SK-N-SH (cell line): Measurements from ENCODE around the gene CPED1. TPM values are rescaled to one million over a fixed set of nuclear protein-coding genes. Genes with fewer than 3 reads are reported as not detected.

ENCODE experiments used
- CTCF ChIA-PET: fragments of 300-600, 350-600 bp; formaldehyde crosslinking; extraction: SDS; loops from one replicate; lab custom pipeline; 2021; lab: Yijun Ruan, JAX
- POLR2A ChIA-PET: fragments of 350-600 bp; sonication (Branson Sonifier 250); formaldehyde crosslinking; extraction: SDS; loops from one replicate; lab custom pipeline; 2020; ENCODE audit warnings: antibody characterized with exemption, inconsistent platforms; lab: Yijun Ruan, JAX
- DNase-seq: peaks from one replicate; pipeline ENCODE4 v3.0.0; 2012
- H2AFZ ChIP-seq: fragments of 200-600 bp; sonication (generic); 2 replicates; pipeline ENCODE4 v1.8.1; 2016; ENCODE audit warnings: antibody characterized with exemption, mild to moderate bottlenecking, low read depth
- H3F3A ChIP-seq: fragments of 200-600 bp; sonication (generic); replicated peaks from 2 replicates; pipeline ENCODE3; 2016; ENCODE audit warnings: antibody characterized with exemption, mild to moderate bottlenecking; ENCODE audit not compliant: insufficient read depth
- H3K27ac ChIP-seq, 2 experiments: fragments of 200-500 bp in 1 of 2; fragments of 200-600 bp in 1 of 2; sonication (Bioruptor generic) in 1 of 2; sonication (generic), shearing (Covaris generic) in 1 of 2; 2 replicates each; pipeline versions ENCODE4 v1.5.1 to v1.6.1; 2014 to 2016; ENCODE audit warnings: low read depth in 2 of 2, inconsistent platforms in 1 of 2, low read length in 1 of 2, mild to moderate bottlenecking in 1 of 2, mixed read lengths in 1 of 2
- H3K27me3 ChIP-seq: fragments of 200-600 bp; sonication (generic), shearing (Covaris generic); 2 replicates; pipeline ENCODE4 v1.6.1; 2016; ENCODE audit warnings: mixed run types; ENCODE audit not compliant: insufficient read depth
- H3K36me3 ChIP-seq, 2 experiments: fragments of 200-500 bp in 1 of 2; fragments of 200-600 bp in 1 of 2; sonication (Bioruptor generic) in 1 of 2; sonication (generic) in 1 of 2; replicated peaks in 1 of 2; 2 replicates each; pipeline versions ENCODE3 to v1.5.1; 2014 to 2016; ENCODE audit warnings: low read length in 1 of 2, mild to moderate bottlenecking in 1 of 2; ENCODE audit not compliant: insufficient read depth in 2 of 2, control insufficient read depth in 1 of 2
- H3K4me1 ChIP-seq, 2 experiments: fragments of 200-500 bp in 1 of 2; fragments of 200-600 bp in 1 of 2; sonication (Bioruptor generic) in 1 of 2; sonication (generic), shearing (Covaris generic) in 1 of 2; 2 replicates each; pipeline versions ENCODE4 v1.5.1 to v1.6.1; 2014 to 2016; ENCODE audit warnings: low read depth in 1 of 2, low read length in 1 of 2, mixed run types in 1 of 2; ENCODE audit not compliant: insufficient read depth in 2 of 2, control insufficient read depth in 1 of 2
- H3K4me2 ChIP-seq: fragments of 200-600 bp; sonication (generic), shearing (Covaris generic); 2 replicates; pipeline ENCODE4 v1.6.1; 2017; ENCODE audit warnings: mixed run types
- H3K4me3 ChIP-seq, 2 experiments: fragments of 200-500 bp in 1 of 2; fragments of 200-600 bp in 1 of 2; sonication (Bioruptor generic) in 1 of 2; sonication (generic), shearing (Covaris generic) in 1 of 2; 2 replicates each; pipeline versions ENCODE4 v1.5.1 to v1.8.1; 2014 to 2016; ENCODE audit warnings: low read depth in 2 of 2, inconsistent platforms in 1 of 2, low read length in 1 of 2, mild to moderate bottlenecking in 1 of 2, mixed read lengths in 1 of 2, moderate library complexity in 1 of 2
- H3K79me2 ChIP-seq: fragments of 200-600 bp; sonication (generic); 2 replicates; pipeline ENCODE4 v1.8.1; 2017; ENCODE audit warnings: mild to moderate bottlenecking; ENCODE audit not compliant: insufficient read depth
- H3K9ac ChIP-seq: fragments of 200-600 bp; sonication (generic); 2 replicates; pipeline ENCODE4 v1.6.1; 2017; ENCODE audit warnings: mixed run types
- H3K9me2 ChIP-seq: fragments of 200-600 bp; sonication (generic); 2 replicates; pipeline ENCODE4 v1.6.1; 2017; ENCODE audit warnings: mixed run types
- H3K9me3 ChIP-seq: fragments of 200-600 bp; sonication (generic); 2 replicates; pipeline ENCODE4 v1.6.1; 2017; ENCODE audit warnings: mixed run types, mild to moderate bottlenecking, moderate library complexity
- H4K20me1 ChIP-seq: fragments of 200-600 bp; sonication (generic); 2 replicates; pipeline ENCODE4 v1.6.1; 2017; ENCODE audit warnings: mild to moderate bottlenecking, mixed run types; ENCODE audit not compliant: insufficient read depth
- CTCF ChIP-seq: fragments of 200-600 bp; sonication (generic); IDR thresholded peaks from 2 replicates; pipeline ENCODE4 v1.6.1; 2017; ENCODE audit warnings: antibody characterized with exemption, mild to moderate bottlenecking, moderate library complexity
- ELF1 ChIP-seq: IDR thresholded peaks from 2 replicates; pipeline ENCODE4 v1.4.0; 2012
- EP300 ChIP-seq, 2 experiments: IDR thresholded peaks; 2 replicates each; pipeline versions ENCODE4 v1.4.0 to v1.6.1; 2012; ENCODE audit warnings: borderline replicate concordance in 1 of 2, low read depth in 1 of 2, low read length in 1 of 2
- EZH2phosphoT487 ChIP-seq: fragments of 200-600 bp; sonication (generic); IDR thresholded peaks from 2 replicates; pipeline ENCODE4 v1.6.1; 2017; ENCODE audit warnings: low read depth, mixed run types, mild to moderate bottlenecking, antibody characterized with exemption, moderate library complexity, borderline replicate concordance
- FOSL2 ChIP-seq: IDR thresholded peaks from 2 replicates; pipeline ENCODE4 v1.4.0; 2012; ENCODE audit warnings: low read depth, mild to moderate bottlenecking, moderate library complexity, borderline replicate concordance
- FOXJ3 ChIP-seq: sonication (generic); formaldehyde crosslinking; IDR thresholded peaks from 2 replicates; pipeline ENCODE4 v1.5.1; 2020; ENCODE audit warnings: mild to moderate bottlenecking, missing genetic modification reagents
- FOXM1 ChIP-seq: IDR thresholded peaks from 2 replicates; pipeline ENCODE4 v1.4.0; 2012; ENCODE audit warnings: low read depth, mild to moderate bottlenecking
- GATA2 ChIP-seq: sonication (generic); formaldehyde crosslinking; IDR thresholded peaks from 2 replicates; pipeline ENCODE4 v1.5.0; 2020; ENCODE audit warnings: mild to moderate bottlenecking, missing genetic modification reagents
- IRF3 ChIP-seq: fragments of 150-350 bp; IDR thresholded peaks from 2 replicates; pipeline ENCODE4 v1.6.1; 2016; ENCODE audit warnings: mild to moderate bottlenecking, low read depth, low read length
- MAX ChIP-seq: IDR thresholded peaks from 2 replicates; pipeline ENCODE4 v1.4.0; 2012; ENCODE audit warnings: low read depth
- MEF2A ChIP-seq: IDR thresholded peaks from 2 replicates; pipeline ENCODE4 v1.4.0; 2012; ENCODE audit warnings: low read depth, borderline replicate concordance
- MXI1 ChIP-seq: IDR thresholded peaks from 2 replicates; pipeline ENCODE4 v1.6.1; 2012; ENCODE audit warnings: mild to moderate bottlenecking, low read depth, low read length, improper control_type of control experiment
- PBX3 ChIP-seq: IDR thresholded peaks from 2 replicates; pipeline ENCODE4; 2012
- RAD21 ChIP-seq: IDR thresholded peaks from 2 replicates; pipeline ENCODE4 v1.6.1; 2012; ENCODE audit warnings: mild to moderate bottlenecking, low read length
- REST ChIP-seq: IDR thresholded peaks from 2 replicates; pipeline ENCODE4 v1.6.1; 2012; ENCODE audit warnings: mild to moderate bottlenecking, low read depth, low read length, moderate library complexity
- RFX5 ChIP-seq: IDR thresholded peaks from 2 replicates; pipeline ENCODE4 v1.6.1; 2012; ENCODE audit warnings: mild to moderate bottlenecking, improper control_type of control experiment, low read length
- SMC3 ChIP-seq: IDR thresholded peaks from 2 replicates; pipeline ENCODE4 v1.6.1; 2012; ENCODE audit warnings: low read depth, low read length, improper control_type of control experiment
- TAF1 ChIP-seq: IDR thresholded peaks from 2 replicates; pipeline ENCODE4 v1.6.1; 2012; ENCODE audit warnings: low read depth, mild to moderate bottlenecking, low read length, moderate library complexity, borderline replicate concordance
- TEAD4 ChIP-seq: IDR thresholded peaks from 2 replicates; pipeline ENCODE4 v1.4.0; 2012; ENCODE audit warnings: mild to moderate bottlenecking, borderline replicate concordance; ENCODE audit not compliant: insufficient read depth
- USF1 ChIP-seq: IDR thresholded peaks from 2 replicates; pipeline ENCODE4 v1.4.0; 2012; ENCODE audit warnings: low read depth, borderline replicate concordance
- USF2 ChIP-seq: fragments of 150-350 bp; IDR thresholded peaks from 2 replicates; pipeline ENCODE4 v1.6.1; 2017; ENCODE audit warnings: antibody characterized with exemption, low read length, low read depth, borderline replicate concordance
- YY1 ChIP-seq: IDR thresholded peaks from 2 replicates; pipeline ENCODE4 v1.4.0; 2012; ENCODE audit warnings: low read depth, mild to moderate bottlenecking
- WGBS: methylation state at CpG from one replicate; pipeline ENCODE4 v1.1.6; 2017; ENCODE audit warnings: low lambda C conversion rate; 5-methylcytosine and 5-hydroxymethylcytosine counted together
- polyA plus RNA-seq, 3 experiments: library from polyadenylated mRNA; depleted of rRNA; stranded (reverse); fragments of >200 nt; gene quantifications; 2 replicates each; pipeline ENCODE4 v1.2.3, GENCODE V29; 2012

The CPED1 gene
- polyA plus RNA-seq, 1 of the 3 experiments (the other 2 are of a cell fraction) = 4.4 TPM

GRCh38 chr7:121275204-121275603 is 286.7 kb downstream of the CPED1 start (continued):
- TF ChIP-seq REST (no peak), MXI1 (no peak), FOSL2 (no peak), FOXJ3 (no peak), MEF2A (no peak)

- Histone ChIP-seq H3K27me3 (no peaks in the 10 kb centered on the region), H4K20me1 (no peaks in the 10 kb centered on the region), H3K9ac (no peak overlapping the region), H3K79me2 (no peaks in the 10 kb centered on the region), H3K4me1 (peaks cover 0 to 4% of the 10 kb centered on the region in 2 experiments; a peak in 2 of 4 replicates), H3K9me3 (no peaks in the 10 kb centered on the region), H3K4me3 (no peak overlapping the region), H3K9me2 (no peaks in the 10 kb centered on the region)
- CTCF ChIA-PET = interaction anchor here (1.5 kb wide), 1 partner anchor 54 kb away, joined by 3 read pairs; no protein-coding TSS in a partner anchor
- TF ChIP-seq RFX5 (no peak), GATA2 (no peak), USF1 (no peak), CTCF (no peak), FOXM1 (no peak), RAD21 (no peak), TAF1 (no peak), MAX (no peak), YY1 (no peak), EZH2phosphoT487 (no peak), TEAD4 (no peak), FOSL2 (no peak), EP300 (IDR thresholded peaks at IDR 0.05; ENCODE audit: borderline replicate concordance in 1 of 2, low read depth in 1 of 2, low read length in 1 of 2) (no peak), USF2 (no peak), IRF3 (no peak), PBX3 (no peak), SMC3 (no peak), ELF1 (no peak)
- TF ChIP-seq, all 33 proteins: peak for 0
- no peak for DNase-seq
- WGBS = 76% methylated on average over 3 of the region's 3 CpGs
- Histone ChIP-seq H3K36me3 (no peaks in the 10 kb centered on the region), H2AFZ (no peak overlapping the region), H3F3A (no peaks in the 10 kb centered on the region), H3K4me2 (no peak overlapping the region), H3K27ac (no peak overlapping the region)
- POLR2A ChIA-PET = no interaction called here
These were observed 287.8 kb downstream of the CPED1 start for GRCh38 chr7:121276313-121276712.
